Cardiac septum (tissue), 1 donor: Measurements from ENCODE around the gene PPP1R12B. TPM values are rescaled to one million over a fixed set of nuclear protein-coding genes. Genes with fewer than 3 reads are reported as not detected.
"Not testable (repeated sequence)": the region's sequence is repeated elsewhere in the genome, so short reads cannot be mapped to it uniquely, and the experiment has no call there.

ENCODE experiments used
- DNase-seq: peaks from one replicate; pipeline ENCODE4 v3.0.0-alpha.2; 2020; ENCODE audit warnings: low spot score
- intact Hi-C: fragments of 100-400 bp; cut with DNase I; formaldehyde crosslinking; loops from one replicate; pipeline ENCODE4 v1.14.0; 2022
- total RNA-seq: library from RNA; stranded (reverse); fragmentation: NEBNext Ultra II Directional; extraction: Animal tissue kit (Norgen Biotek cat#: 25700); gene quantifications from one replicate; pipeline ENCODE4 v1.2.1, GENCODE V29; 2021
- donor health status: DM: no; HTN: no; CAD: no.

PPP1R12B gene
- total RNA-seq, 1 donor from 2014 or later: 428 TPM

GRCh38 chr1:202586018-202586821 lies 237.7 kb downstream of the PPP1R12B start:
- intact Hi-C loops: no loop called here
- DNase-seq: no peak

- DNase-seq: no peak
- intact Hi-C loops: no loop called here
Observed at GRCh38 chr1:202586871-202587270, 238.4 kb downstream of the PPP1R12B start.

- no peak for DNase-seq
- intact Hi-C loops: no loop called here
Observed at GRCh38 chr1:202587859-202588485, 239.5 kb downstream of the PPP1R12B start.

DNA sequence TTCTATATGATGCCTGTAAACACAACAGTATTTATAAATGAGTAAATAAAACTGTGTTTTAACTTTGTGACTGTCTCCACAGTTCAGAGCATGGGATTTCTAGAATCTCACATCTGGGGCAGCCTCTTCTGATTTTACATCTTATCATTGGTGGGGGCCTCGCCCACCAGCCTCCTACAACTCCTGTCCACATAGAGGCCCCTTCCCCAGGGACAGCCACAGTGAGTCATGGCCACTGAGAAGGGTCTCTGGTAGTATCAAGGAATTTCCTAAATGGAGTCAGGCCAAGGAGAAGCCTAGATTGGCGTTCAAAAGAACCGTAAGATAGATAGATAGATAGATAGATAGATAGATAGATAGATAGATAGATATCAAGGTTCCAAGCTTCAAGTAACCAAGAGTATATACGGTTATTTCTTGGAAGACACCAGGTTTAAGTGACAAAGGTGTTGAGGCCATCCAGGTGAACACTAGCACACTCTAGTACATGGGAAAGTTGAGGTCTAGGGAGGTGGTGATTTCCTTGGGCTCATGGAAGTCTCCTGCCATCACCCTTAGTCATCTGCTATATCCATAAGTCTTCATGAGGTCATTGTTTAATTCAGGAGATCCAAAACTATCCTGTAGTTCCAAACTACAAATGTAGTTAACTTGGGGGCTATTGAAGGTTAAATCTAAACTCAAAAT lies 240.1 kb downstream of the PPP1R12B start:
- no peak for DNase-seq
- intact Hi-C loops: no loop called here

- peak; percentile 93 for DNase-seq
- intact Hi-C loops: no loop called here
Observed at GRCh38 chr1:202589190-202589930, 240.9 kb downstream of the PPP1R12B start.

GRCh38 chr1:202590126-202590525 lies 241.6 kb downstream of the PPP1R12B start:
- DNase-seq: no peak
- intact Hi-C loops: loop anchor here (10.0 kb wide), 1 partner anchor 245 kb away; the partner anchor contains the start of genes PPP1R12B and UBE2T

GRCh38 chr1:202590975-202591411 lies 242.5 kb downstream of the PPP1R12B start:
- no peak for DNase-seq
- intact Hi-C loops: loop anchor here (10.0 kb wide), 1 partner anchor 246 kb away; the partner anchor contains the start of genes PPP1R12B and UBE2T

DNA sequence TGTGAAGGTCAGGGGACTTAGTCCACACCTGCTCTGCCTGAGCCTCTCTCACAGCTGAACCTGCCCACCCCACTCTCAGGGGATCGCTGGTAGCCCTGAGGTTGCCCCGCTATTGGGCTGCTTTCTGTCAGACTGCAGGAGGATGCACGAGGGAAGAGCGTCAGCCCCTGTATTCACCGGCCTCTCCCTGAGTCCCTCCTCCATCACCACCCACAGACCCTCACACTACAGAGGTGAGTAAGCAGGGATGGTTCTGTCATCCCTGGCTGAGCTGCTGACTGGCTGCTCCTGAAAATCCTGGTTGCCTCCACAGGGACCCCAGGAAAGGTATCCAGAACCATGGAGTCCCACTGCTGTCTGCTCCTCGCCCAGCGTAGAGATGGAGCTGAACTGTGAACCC lies 243.0 kb downstream of the PPP1R12B start:
- intact Hi-C loops: loop anchor here (10.0 kb wide), 1 partner anchor 247 kb away; the partner anchor contains the start of genes PPP1R12B and UBE2T
- DNase-seq: no peak

- DNase-seq: no peak
- intact Hi-C loops: loop anchor here (10.0 kb wide), 1 partner anchor 247 kb away; the partner anchor contains the start of genes PPP1R12B and UBE2T
Observed at GRCh38 chr1:202592146-202592545, 243.6 kb downstream of the PPP1R12B start.

DNA sequence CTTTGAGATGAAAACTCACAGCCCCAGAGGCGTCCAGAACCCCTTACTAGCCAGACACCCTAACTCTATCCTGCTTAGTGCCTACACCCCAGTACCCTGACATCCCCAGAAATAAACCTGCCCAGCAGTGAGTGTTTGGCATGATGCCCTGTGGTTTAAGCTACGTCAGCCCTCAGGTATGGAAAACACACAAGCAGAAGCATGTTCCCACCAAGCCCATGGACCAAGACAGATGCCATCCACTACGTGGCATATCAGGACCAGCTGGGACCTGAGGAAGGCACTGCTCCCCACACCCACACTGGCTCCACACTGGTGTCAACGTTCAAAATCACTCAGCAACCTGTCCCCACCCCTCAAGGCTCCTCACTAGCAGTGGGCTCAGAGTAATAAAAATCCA lies 245.3 kb downstream of the PPP1R12B start:
- intact Hi-C loops: loop anchor here (10.0 kb wide), 1 partner anchor 249 kb away; the partner anchor contains the start of genes PPP1R12B and UBE2T
- no peak for DNase-seq

- intact Hi-C loops: loop anchor here (5.0 to 10.0 kb wide), 2 partner anchors 94 to 252 kb away; partner anchors contain the start of genes PPP1R12B and UBE2T
Observed at GRCh38 chr1:202596638-202597037, 248.1 kb downstream of the PPP1R12B start.

GRCh38 chr1:202597090-202597761 lies 248.7 kb downstream of the PPP1R12B start:
- DNase-seq: no peak
- intact Hi-C loops: loop anchor here (5.0 to 10.0 kb wide), 2 partner anchors 95 to 252 kb away; partner anchors contain the start of genes PPP1R12B and UBE2T

More at GRCh38 chr1:202596638-202597037, 248.1 kb downstream of the PPP1R12B start:
- no peak for DNase-seq

- DNase-seq: no peak
- intact Hi-C loops: loop anchor here (5.0 to 10.0 kb wide), 2 partner anchors 98 to 255 kb away; partner anchors contain the start of genes PPP1R12B and UBE2T
Observed at GRCh38 chr1:202599669-202600431, 251.4 kb downstream of the PPP1R12B start.

GRCh38 chr1:202600432-202601041 lies 252.0 kb downstream of the PPP1R12B start:
- intact Hi-C loops: no loop called here
- no peak for DNase-seq

DNA sequence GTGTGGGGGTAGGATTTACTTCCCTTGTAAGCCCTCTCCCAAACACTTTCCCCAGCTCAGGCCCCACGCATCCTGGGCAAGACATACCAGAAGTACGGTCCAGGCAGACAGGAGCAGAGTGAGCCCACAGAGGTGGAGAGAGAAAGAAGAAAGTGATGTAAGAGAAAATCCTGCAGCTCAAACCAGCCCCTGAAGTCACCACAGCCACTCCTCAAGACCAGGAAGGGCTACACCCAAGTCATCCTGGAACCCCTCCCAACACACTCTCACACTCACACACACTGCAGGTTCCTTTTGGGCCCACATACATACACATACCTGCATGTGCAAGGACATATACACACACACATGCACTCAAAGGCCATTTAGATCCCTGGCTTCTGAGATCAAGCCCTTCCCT lies 254.9 kb downstream of the PPP1R12B start:
- intact Hi-C loops: no loop called here
- no peak for DNase-seq

DNA sequence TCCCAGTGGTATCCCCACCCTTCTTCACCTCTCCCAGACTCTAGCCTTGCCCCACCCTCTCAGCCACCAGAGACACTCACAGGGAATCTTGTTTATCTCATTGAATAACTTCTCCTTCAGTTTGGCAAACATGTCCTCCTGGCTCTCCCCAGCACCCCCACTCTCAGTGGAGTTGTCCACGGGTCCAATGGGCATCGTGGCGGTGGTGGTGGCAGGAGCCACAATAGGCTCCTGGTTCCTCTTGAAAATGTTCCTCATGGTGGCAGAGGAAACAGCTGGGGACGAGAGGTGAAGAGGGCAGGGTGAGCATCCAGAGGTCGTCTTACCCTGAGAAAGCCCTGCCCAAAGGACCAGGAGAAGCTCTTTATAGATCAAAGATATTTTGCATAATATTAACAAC lies 257.0 kb downstream of the PPP1R12B start:
- DNase-seq: no peak
- intact Hi-C loops: no loop called here

DNA sequence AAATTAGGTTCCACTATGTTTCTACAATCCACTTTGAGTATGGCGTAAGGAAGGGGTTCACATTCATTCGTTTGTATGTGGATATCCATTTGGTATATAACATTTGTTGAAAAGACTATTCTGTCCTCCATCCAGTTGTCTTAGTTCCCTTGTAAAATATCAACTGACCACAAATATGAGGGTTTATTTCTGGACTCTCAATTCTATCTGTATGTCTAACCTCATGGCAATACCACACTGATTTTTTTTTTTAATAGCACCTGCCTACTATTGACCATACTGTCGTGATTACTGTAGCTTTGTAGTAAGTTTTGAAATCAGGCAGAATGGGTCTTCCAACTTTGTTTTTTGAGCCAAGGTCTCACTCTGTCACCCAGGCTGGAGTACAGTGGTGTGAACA lies 263.5 kb downstream of the PPP1R12B start:
- DNase-seq, intact Hi-C loops: not testable (repeated sequence)
